BE2C (cell line): ENCODE data around the gene TPRA1.

ENCODE experiments used
- DNase-seq: peaks from one replicate; pipeline ENCODE4 v3.0.0-alpha.2; 2020
- H3K27me3 ChIP-seq: fragments of 250-450 bp; sonication (Bioruptor Pico); 2 replicates; pipeline ENCODE4 v1.5.1; 2020; ENCODE audit warnings: mild to moderate bottlenecking
- H3K36me3 ChIP-seq: fragments of 250-450 bp; sonication (Bioruptor Pico); 2 replicates; pipeline ENCODE4 v1.5.1; 2020; ENCODE audit warnings: mild to moderate bottlenecking
- H3K4me1 ChIP-seq: fragments of 250-450 bp; sonication (Bioruptor Pico); 2 replicates; pipeline ENCODE4 v1.5.1; 2020
- H3K4me3 ChIP-seq: 2 replicates; pipeline ENCODE4 v1.5.1; 2011; ENCODE audit warnings: low read depth, low read length
- H3K9me3 ChIP-seq: fragments of 250-450 bp; sonication (Bioruptor Pico); 2 replicates; pipeline ENCODE4 v1.5.1; 2020
- CTCF ChIP-seq: IDR thresholded peaks from 2 replicates; pipeline ENCODE4 v1.5.1; 2012; ENCODE audit warnings: mild to moderate bottlenecking, low read depth, low read length

TPRA1 gene

GRCh38 chr3:127573912-127574311 lies 16.6 kb downstream of the TPRA1 start:
- peaks cover 24% of the 10 kb centered on the region for H3K36me3 ChIP-seq

GRCh38 chr3:127573401-127573800 lies 17.1 kb downstream of the TPRA1 start:
- DNase-seq, result no peak
- no peaks in the 10 kb centered on the region for H3K4me1 ChIP-seq
- H3K36me3 ChIP-seq, result peaks cover 24% of the 10 kb centered on the region
- no peak overlapping the region for H3K4me3 ChIP-seq
- H3K27me3 ChIP-seq, result no peaks in the 10 kb centered on the region
- no peaks in the 10 kb centered on the region for H3K9me3 ChIP-seq
- TF ChIP-seq CTCF, result no peak

More at GRCh38 chr3:127573912-127574311, 16.6 kb downstream of the TPRA1 start:
- no peak for TF ChIP-seq CTCF
- H3K4me3 ChIP-seq, result no peak overlapping the region
- H3K9me3 ChIP-seq, result no peaks in the 10 kb centered on the region
- no peak for DNase-seq
- no peaks in the 10 kb centered on the region for H3K4me1 ChIP-seq
- H3K27me3 ChIP-seq, result no peaks in the 10 kb centered on the region

- H3K9me3 ChIP-seq, result no peaks in the 10 kb centered on the region
- no peaks in the 10 kb centered on the region for H3K4me1 ChIP-seq
- H3K27me3 ChIP-seq, result no peaks in the 10 kb centered on the region
- no peak for TF ChIP-seq CTCF
- H3K36me3 ChIP-seq, result peaks cover 24% of the 10 kb centered on the region
- no peak for DNase-seq
- no peak overlapping the region for H3K4me3 ChIP-seq
These were observed 17.8 kb downstream of the TPRA1 start for GRCh38 chr3:127572735-127573134.

- no peak for TF ChIP-seq CTCF
- peaks cover 24% of the 10 kb centered on the region for H3K36me3 ChIP-seq
- H3K9me3 ChIP-seq, result no peaks in the 10 kb centered on the region
- no peaks in the 10 kb centered on the region for H3K4me1 ChIP-seq
- H3K4me3 ChIP-seq, result no peak overlapping the region
- DNase-seq, result no peak
- no peaks in the 10 kb centered on the region for H3K27me3 ChIP-seq
These were observed 18.3 kb downstream of the TPRA1 start for GRCh38 chr3:127572186-127572585.

GRCh38 chr3:127570520-127570919 lies 20.0 kb downstream of the TPRA1 start:
- Histone ChIP-seq H3K4me3 (no peak overlapping the region), H3K4me1 (no peaks in the 10 kb centered on the region), H3K36me3 (peaks cover 24% of the 10 kb centered on the region), H3K27me3 (no peaks in the 10 kb centered on the region), H3K9me3 (no peaks in the 10 kb centered on the region)
- DNase-seq, result no peak
- no peak for TF ChIP-seq CTCF

- no peak for TF ChIP-seq CTCF
These were observed 21.4 kb downstream of the TPRA1 start for GRCh38 chr3:127569160-127569559.

More at GRCh38 chr3:127569160-127569559, 21.4 kb downstream of the TPRA1 start:
- H3K9me3 ChIP-seq, result no peaks in the 10 kb centered on the region
- H3K36me3 ChIP-seq, result peaks cover 17% of the 10 kb centered on the region
- DNase-seq, result no peak
- no peak overlapping the region for H3K4me3 ChIP-seq
- H3K4me1 ChIP-seq, result no peaks in the 10 kb centered on the region
- no peaks in the 10 kb centered on the region for H3K27me3 ChIP-seq
